IPS-15b (cell line): ENCODE data around the gene CD247.

Source experiments
- H3K27me3 ChIP-seq: one replicate; pipeline ENCODE4 v1.6.1; 2013; ENCODE audit warnings: low read length; ENCODE audit not compliant: control insufficient read depth, insufficient read depth
- H3K36me3 ChIP-seq: one replicate; pipeline ENCODE4 v1.6.1; 2013; ENCODE audit warnings: low read length; ENCODE audit not compliant: control insufficient read depth, insufficient read depth
- H3K4me1 ChIP-seq: one replicate; pipeline ENCODE4 v1.6.1; 2013; ENCODE audit warnings: mild to moderate bottlenecking, low read length; ENCODE audit not compliant: control insufficient read depth, insufficient read depth
- H3K4me3 ChIP-seq: one replicate; pipeline ENCODE4 v1.5.1; 2013; ENCODE audit warnings: low read depth, low read length
- H3K9ac ChIP-seq: one replicate; pipeline ENCODE4 v1.6.1; 2013; ENCODE audit warnings: low read depth, mild to moderate bottlenecking, low read length
- H3K9me3 ChIP-seq: one replicate; pipeline ENCODE4 v1.6.1; 2013; ENCODE audit warnings: mild to moderate bottlenecking, low read length; ENCODE audit not compliant: control insufficient read depth, insufficient read depth

CD247 gene

GRCh38 chr1:167452483-167452882, 65.8 kb downstream of the CD247 start:
- no peaks in the 10 kb centered on the region for H3K36me3 ChIP-seq
- H3K9ac ChIP-seq: no peak overlapping the region
- peaks cover 6% of the 10 kb centered on the region for H3K4me1 ChIP-seq
- no peak overlapping the region for H3K4me3 ChIP-seq
- H3K27me3 ChIP-seq: peaks cover 28% of the 10 kb centered on the region
- H3K9me3 ChIP-seq: no peaks in the 10 kb centered on the region

- Histone ChIP-seq H3K4me3 (no peak overlapping the region), H3K36me3 (no peaks in the 10 kb centered on the region), H3K4me1 (no peaks in the 10 kb centered on the region), H3K9me3 (no peaks in the 10 kb centered on the region), H3K27me3 (peaks cover 13% of the 10 kb centered on the region), H3K9ac (no peak overlapping the region)
These were observed 67.5 kb downstream of the CD247 start for GRCh38 chr1:167450843-167451242.

- Histone ChIP-seq H3K4me3 (no peak overlapping the region), H3K9ac (no peak overlapping the region), H3K36me3 (no peaks in the 10 kb centered on the region), H3K27me3 (no peaks in the 10 kb centered on the region), H3K4me1 (no peaks in the 10 kb centered on the region), H3K9me3 (no peaks in the 10 kb centered on the region)
These were observed 70.7 kb downstream of the CD247 start for GRCh38 chr1:167447521-167448136.

- Histone ChIP-seq H3K9me3 (no peaks in the 10 kb centered on the region), H3K4me1 (no peaks in the 10 kb centered on the region), H3K27me3 (no peaks in the 10 kb centered on the region), H3K4me3 (no peak overlapping the region), H3K36me3 (no peaks in the 10 kb centered on the region), H3K9ac (no peak overlapping the region)
These were observed 71.4 kb downstream of the CD247 start for GRCh38 chr1:167446966-167447365.

- Histone ChIP-seq H3K4me3 (no peak overlapping the region), H3K4me1 (no peaks in the 10 kb centered on the region), H3K27me3 (peaks cover 26% of the 10 kb centered on the region), H3K9ac (no peak overlapping the region), H3K36me3 (no peaks in the 10 kb centered on the region), H3K9me3 (no peaks in the 10 kb centered on the region)
These were observed 74.6 kb downstream of the CD247 start for GRCh38 chr1:167443757-167444156.

- Histone ChIP-seq H3K9me3 (no peaks in the 10 kb centered on the region), H3K4me3 (no peak overlapping the region), H3K36me3 (no peaks in the 10 kb centered on the region), H3K4me1 (no peaks in the 10 kb centered on the region), H3K9ac (no peak overlapping the region), H3K27me3 (peaks cover 33% of the 10 kb centered on the region)
These were observed 75.3 kb downstream of the CD247 start for GRCh38 chr1:167442854-167443565.

GRCh38 chr1:167442142-167442848, 76.0 kb downstream of the CD247 start:
- H3K9ac ChIP-seq: no peak overlapping the region
- H3K27me3 ChIP-seq: peaks cover 35% of the 10 kb centered on the region
- H3K36me3 ChIP-seq: no peaks in the 10 kb centered on the region
- H3K9me3 ChIP-seq: no peaks in the 10 kb centered on the region
- H3K4me1 ChIP-seq: no peaks in the 10 kb centered on the region
- H3K4me3 ChIP-seq: no peak overlapping the region

- H3K27me3 ChIP-seq: peaks cover 35% of the 10 kb centered on the region
- no peaks in the 10 kb centered on the region for H3K9me3 ChIP-seq
- no peak overlapping the region for H3K4me3 ChIP-seq
- no peak overlapping the region for H3K9ac ChIP-seq
- H3K4me1 ChIP-seq: no peaks in the 10 kb centered on the region
- H3K36me3 ChIP-seq: no peaks in the 10 kb centered on the region
These were observed 77.1 kb downstream of the CD247 start for GRCh38 chr1:167441222-167441621.

GRCh38 chr1:167440776-167441175, 77.6 kb downstream of the CD247 start:
- Histone ChIP-seq H3K9ac (no peak overlapping the region), H3K4me3 (no peak overlapping the region), H3K27me3 (peaks cover 35% of the 10 kb centered on the region), H3K9me3 (no peaks in the 10 kb centered on the region), H3K36me3 (no peaks in the 10 kb centered on the region), H3K4me1 (no peaks in the 10 kb centered on the region)

GRCh38 chr1:167440345-167440744, 78.0 kb downstream of the CD247 start:
- Histone ChIP-seq H3K4me3 (no peak overlapping the region), H3K9ac (no peak overlapping the region), H3K36me3 (no peaks in the 10 kb centered on the region)

GRCh38 chr1:167439301-167439988, 78.9 kb downstream of the CD247 start:
- peaks cover 35% of the 10 kb centered on the region for H3K27me3 ChIP-seq
- no peaks in the 10 kb centered on the region for H3K36me3 ChIP-seq
- peak overlapping the region; percentile 53 for H3K4me3 ChIP-seq
- no peaks in the 10 kb centered on the region for H3K4me1 ChIP-seq
- H3K9ac ChIP-seq: peak overlapping the region; percentile 37
- H3K9me3 ChIP-seq: no peaks in the 10 kb centered on the region

More at GRCh38 chr1:167440345-167440744, 78.0 kb downstream of the CD247 start:
- Histone ChIP-seq H3K27me3 (peaks cover 35% of the 10 kb centered on the region), H3K9me3 (no peaks in the 10 kb centered on the region), H3K4me1 (no peaks in the 10 kb centered on the region)
